Measurements from ENCODE around the gene TTI1.

- no peak for TF ChIP-seq CREB1 (IDR thresholded peaks at IDR 0.05; ENCODE audit: low read depth)
- TF ChIP-seq TCF12 (IDR thresholded peaks at IDR 0.05; ENCODE audit: low read depth) = no peak
- no peak for TF ChIP-seq EGR1 (IDR thresholded peaks at IDR 0.05)
- TF ChIP-seq, protein P1, sequence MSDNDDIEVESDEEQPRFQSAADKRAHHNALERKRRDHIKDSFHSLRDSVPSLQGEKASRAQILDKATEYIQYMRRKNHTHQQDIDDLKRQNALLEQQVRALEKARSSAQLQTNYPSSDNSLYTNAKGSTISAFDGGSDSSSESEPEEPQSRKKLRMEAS (IDR thresholded peaks at IDR 0.05) = no peak
- no peak for TF ChIP-seq RAD21 (IDR thresholded peaks at IDR 0.05; ENCODE audit: low read depth)
- no peak for TF ChIP-seq YY1 (IDR thresholded peaks at IDR 0.05; ENCODE audit: low read depth)
- TF ChIP-seq TAF1 (IDR thresholded peaks at IDR 0.05; ENCODE audit: low read depth) = no peak
Measured at GRCh38 chr20:38054647-38055046, 21.4 kb upstream of the TTI1 start.

Measured in Ishikawa (cell line).